Measurements from ENCODE around the gene ADARB1.

- TF ChIP-seq CTCF (IDR thresholded peaks at IDR 0.05): no peak
- no peak for TF ChIP-seq POLR2A (IDR thresholded peaks at IDR 0.05)
- TF ChIP-seq EP300 (IDR thresholded peaks at IDR 0.05): no peak
These were observed 35.6 kb downstream of the ADARB1 start for GRCh38 chr21:45109831-45110492.

Measured in tibial nerve (tissue), 4 donors.